A204.1 (cell line): ENCODE results near the gene POMT1.
"Not testable (repeated sequence)": the region's sequence is repeated elsewhere in the genome, so short reads cannot be mapped to it uniquely, and the experiment has no call there.

Experiments
- FAIRE-seq: peaks from 2 replicates; lab custom pipeline; 2012; peaks lifted over from hg19 to GRCh38; lab: Jason Lieb, UNC

The POMT1 gene

GRCh38 chr9:131496844-131497405, 5.8 kb upstream of the POMT1 start:
- FAIRE-seq = no peak

GRCh38 chr9:131499254-131499767, 3.4 kb upstream of the POMT1 start:
- no peak for FAIRE-seq

- no peak for FAIRE-seq
Observed at GRCh38 chr9:131500377-131500776, 2.3 kb upstream of the POMT1 start.

- FAIRE-seq = no peak
Observed at GRCh38 chr9:131500939-131501541, 1.7 kb upstream of the POMT1 start.

GRCh38 chr9:131503626-131504465, 1.1 kb downstream of the POMT1 start:
- FAIRE-seq = no peak

- FAIRE-seq = no peak
Observed at GRCh38 chr9:131505012-131505411, 2.3 kb downstream of the POMT1 start.

GRCh38 chr9:131511416-131511815, 8.7 kb downstream of the POMT1 start:
- FAIRE-seq = no peak

- FAIRE-seq = no peak
Observed at GRCh38 chr9:131511880-131512279, 9.2 kb downstream of the POMT1 start.

- FAIRE-seq = no peak
Observed at GRCh38 chr9:131513177-131513576, 10.5 kb downstream of the POMT1 start.

- not testable (repeated sequence) for FAIRE-seq
Observed at GRCh38 chr9:131515559-131516031, 12.9 kb downstream of the POMT1 start.

- FAIRE-seq = no peak
Observed at GRCh38 chr9:131516100-131516499, 13.4 kb downstream of the POMT1 start.

GRCh38 chr9:131516930-131517329, 14.2 kb downstream of the POMT1 start:
- no peak for FAIRE-seq

- FAIRE-seq = no peak
Observed at GRCh38 chr9:131517761-131518190, 15.1 kb downstream of the POMT1 start.

- no peak for FAIRE-seq
Observed at GRCh38 chr9:131518553-131518952, 15.8 kb downstream of the POMT1 start.

- FAIRE-seq = no peak
Observed at GRCh38 chr9:131520503-131520902, 17.8 kb downstream of the POMT1 start.

- FAIRE-seq = no peak
Observed at GRCh38 chr9:131521203-131521602, 18.5 kb downstream of the POMT1 start.

- FAIRE-seq = no peak
Observed at GRCh38 chr9:131521822-131522221, 19.1 kb downstream of the POMT1 start.

GRCh38 chr9:131522257-131523085, 19.8 kb downstream of the POMT1 start:
- no peak for FAIRE-seq

GRCh38 chr9:131523086-131523388, 20.3 kb downstream of the POMT1 start:
- no peak for FAIRE-seq

GRCh38 chr9:131523451-131524435, 21.0 kb downstream of the POMT1 start:
- FAIRE-seq = no peak

- no peak for FAIRE-seq
Observed at GRCh38 chr9:131524665-131525315, 22.1 kb downstream of the POMT1 start.
